Measurements from ENCODE around the gene FAM131A.
A peak's percentile ranks its signal among the peaks of the same experiment; 100 is the strongest.

- TF ChIP-seq POLR2A (IDR thresholded peaks at IDR 0.05; ENCODE audit: low read depth, low read length), result peak; percentile 60
- TF ChIP-seq POLR2AphosphoS5 (IDR thresholded peaks at IDR 0.05; ENCODE audit: low read depth, low read length), result peak; percentile 70
- TF ChIP-seq TAF1 (IDR thresholded peaks at IDR 0.05; ENCODE audit: low read depth, low read length), result peak; percentile 75
- no peak for TF ChIP-seq PAX5 (IDR thresholded peaks at IDR 0.05; ENCODE audit: insufficient read depth, low read length, severe bottlenecking)
- TF ChIP-seq SPI1 (IDR thresholded peaks at IDR 0.05; ENCODE audit: low read depth, low read length), result no peak
These were observed 38.5 kb upstream of the FAM131A start, which contains the start of gene PSMD2 for GRCh38 chr3:184298759-184299487.

All from GM12891 (cell line).